NCI-H2107 treated with DMSO at 0.1 percent for 48 hours (cell line): ENCODE results near the gene CREB3L2.

Experiments used
- DNase-seq: peaks from one replicate; lab custom pipeline; 2025; ENCODE audit not compliant: unreplicated experiment; lab: John Stamatoyannopoulos, UW

The CREB3L2 gene

GRCh38 chr7:137878333-137878961 is 123.4 kb downstream of the CREB3L2 start:
- no peak for DNase-seq

- DNase-seq: no peak
Observed at GRCh38 chr7:137877027-137877675, 124.7 kb downstream of the CREB3L2 start.

GRCh38 chr7:137875746-137876145 is 126.1 kb downstream of the CREB3L2 start:
- no peak for DNase-seq

- DNase-seq: no peak
Observed at GRCh38 chr7:137873979-137874777, 127.7 kb downstream of the CREB3L2 start.

GRCh38 chr7:137873524-137873923 is 128.4 kb downstream of the CREB3L2 start:
- no peak for DNase-seq

GRCh38 chr7:137871170-137871915 is 130.5 kb downstream of the CREB3L2 start:
- no peak for DNase-seq

GRCh38 chr7:137870684-137871083 is 131.2 kb downstream of the CREB3L2 start:
- no peak for DNase-seq

GRCh38 chr7:137870078-137870477 is 131.8 kb downstream of the CREB3L2 start:
- DNase-seq: no peak

GRCh38 chr7:137869260-137869659 is 132.6 kb downstream of the CREB3L2 start:
- DNase-seq: no peak

- DNase-seq: no peak
Observed at GRCh38 chr7:137867289-137867688, 134.6 kb downstream of the CREB3L2 start.

- no peak for DNase-seq
Observed at GRCh38 chr7:137865764-137866163, 136.1 kb downstream of the CREB3L2 start.

GRCh38 chr7:137862964-137863363 is 138.9 kb downstream of the CREB3L2 start:
- no peak for DNase-seq

GRCh38 chr7:137862358-137862757 is 139.5 kb downstream of the CREB3L2 start:
- no peak for DNase-seq

GRCh38 chr7:137860542-137860941 is 141.3 kb downstream of the CREB3L2 start:
- DNase-seq: no peak

- no peak for DNase-seq
Observed at GRCh38 chr7:137853053-137853452, 148.8 kb downstream of the CREB3L2 start.

- no peak for DNase-seq
Observed at GRCh38 chr7:137852108-137852507, 149.8 kb downstream of the CREB3L2 start.

- DNase-seq: no peak
Observed at GRCh38 chr7:137850972-137851945, 150.6 kb downstream of the CREB3L2 start.

- no peak for DNase-seq
Observed at GRCh38 chr7:137850571-137850970, 151.3 kb downstream of the CREB3L2 start.

- DNase-seq: no peak
Observed at GRCh38 chr7:137848095-137848494, 153.8 kb downstream of the CREB3L2 start.

- DNase-seq: no peak
Observed at GRCh38 chr7:137847568-137848050, 154.3 kb downstream of the CREB3L2 start.
